A549 (cell line): Measurements from ENCODE around the gene SGSH. TPM values are rescaled to one million over a fixed set of nuclear protein-coding genes. Genes with fewer than 3 reads are reported as not detected.
A peak's percentile ranks its signal among the peaks of the same experiment; 100 is the strongest.

Experiments used
- BCL3 ChIP-seq: fragments of >200 bp; sonication (Bioruptor Twin); formaldehyde crosslinking; IDR thresholded peaks from 3 replicates; pipeline ENCODE4 v1.6.1; 2016
- BHLHE40 ChIP-seq: IDR thresholded peaks from 2 replicates; pipeline ENCODE4 v1.6.1; 2012; ENCODE audit warnings: low read depth, low read length, inconsistent platforms
- CBX2 ChIP-seq: fragments of 200-600 bp; sonication (generic); IDR thresholded peaks from 2 replicates; pipeline ENCODE4 v1.6.1; 2016; ENCODE audit warnings: low read depth, mild to moderate bottlenecking, borderline replicate concordance
- CBX8 ChIP-seq: fragments of 200-600 bp; sonication (generic); IDR thresholded peaks from 2 replicates; pipeline ENCODE4 v1.6.1; 2016
- CHD2 ChIP-seq: fragments of 150-350 bp; IDR thresholded peaks from 2 replicates; pipeline ENCODE4 v1.6.1; 2014; ENCODE audit warnings: low read length; ENCODE audit not compliant: partially characterized antibody
- CHD4 ChIP-seq: fragments of 200-600 bp; sonication (generic); IDR thresholded peaks from 2 replicates; pipeline ENCODE4 v1.6.1; 2016; ENCODE audit warnings: antibody characterized with exemption, mild to moderate bottlenecking, borderline replicate concordance
- EHF ChIP-seq: fragments of 250-450 bp; sonication (Bioruptor Pico); IDR thresholded peaks from 2 replicates; pipeline ENCODE4 v1.5.0; 2020; ENCODE audit warnings: mild to moderate bottlenecking
- ESRRA ChIP-seq: fragments of 150-350 bp; IDR thresholded peaks from 2 replicates; pipeline ENCODE4 v1.6.1; 2014; ENCODE audit warnings: mild to moderate bottlenecking, low read length, borderline replicate concordance
- FOSL2 ChIP-seq, 2 experiments: fragments of 450-650 bp in 1 of 2; fragments of >200 bp in 1 of 2; sonication (Bioruptor Twin) in 1 of 2; formaldehyde crosslinking; IDR thresholded peaks; 2 replicates each; pipeline versions ENCODE4 v1.5.0 to v1.6.1; 2016 to 2020; ENCODE audit warnings: mild to moderate bottlenecking in 1 of 2, moderate library complexity in 1 of 2
- FOXS1 ChIP-seq: fragments of 250-450 bp; sonication (Bioruptor Pico); IDR thresholded peaks from 2 replicates; pipeline ENCODE4 v1.5.0; 2020; ENCODE audit warnings: mild to moderate bottlenecking, moderate library complexity
- HEYL ChIP-seq: fragments of 250-450 bp; sonication (Bioruptor Pico); IDR thresholded peaks from 2 replicates; pipeline ENCODE4 v1.8.0; 2021; ENCODE audit warnings: mild to moderate bottlenecking, moderate library complexity
- HOXA7 ChIP-seq: fragments of 250-450 bp; sonication (Bioruptor Pico); IDR thresholded peaks from 2 replicates; pipeline ENCODE4 v1.5.0; 2020; ENCODE audit warnings: mild to moderate bottlenecking, moderate library complexity
- HOXB13 ChIP-seq: fragments of 250-450 bp; sonication (Bioruptor Pico); IDR thresholded peaks from 2 replicates; pipeline ENCODE4 v1.5.0; 2020; ENCODE audit warnings: low read depth, mild to moderate bottlenecking, moderate library complexity
- HOXB5 ChIP-seq: fragments of 250-450 bp; sonication (Bioruptor Pico); IDR thresholded peaks from 2 replicates; pipeline ENCODE4 v1.5.0; 2020; ENCODE audit warnings: mild to moderate bottlenecking, moderate library complexity
- KDM1A ChIP-seq: fragments of 200-600 bp; sonication (generic); IDR thresholded peaks from 2 replicates; pipeline ENCODE4 v1.6.1; 2016; ENCODE audit warnings: low read depth, mild to moderate bottlenecking
- KDM5A ChIP-seq: fragments of 200-600 bp; sonication (generic); IDR thresholded peaks from 2 replicates; pipeline ENCODE4 v1.6.1; 2016; ENCODE audit warnings: antibody characterized with exemption, mild to moderate bottlenecking
- MAX ChIP-seq: IDR thresholded peaks from 2 replicates; pipeline ENCODE4 v1.6.1; 2012
- MYC ChIP-seq: IDR thresholded peaks from 2 replicates; pipeline ENCODE4 v1.6.1; 2012; ENCODE audit warnings: mild to moderate bottlenecking, inconsistent platforms, low read length, improper control_type of control experiment, borderline replicate concordance
- NFE2L2 ChIP-seq: fragments of 150-350 bp; conservative IDR thresholded peaks from 2 replicates; pipeline ENCODE4 v1.6.1; 2014; ENCODE audit warnings: low read length
- NR3C1 ChIP-seq: fragments of >200 bp; sonication (Bioruptor Twin); formaldehyde crosslinking; IDR thresholded peaks from 3 replicates; pipeline ENCODE4 v1.6.1; 2017
- POLR2AphosphoS2 ChIP-seq: conservative IDR thresholded peaks from 2 replicates; pipeline ENCODE4 v1.6.1; 2012; ENCODE audit warnings: low read length, improper control_type of control experiment, inconsistent platforms
- RCOR1 ChIP-seq: fragments of 150-350 bp; IDR thresholded peaks from 2 replicates; pipeline ENCODE4 v1.6.1; 2014; ENCODE audit warnings: antibody characterized with exemption, low read length, low read depth
- RFX5 ChIP-seq: fragments of 450-650 bp; IDR thresholded peaks from 2 replicates; pipeline ENCODE4 v1.7.1; 2014; ENCODE audit warnings: antibody characterized with exemption, mild to moderate bottlenecking, moderate library complexity
- ZC3H11A ChIP-seq: fragments of 450-650 bp; IDR thresholded peaks from 2 replicates; pipeline ENCODE4 v1.6.1; 2014; ENCODE audit warnings: antibody characterized with exemption, mild to moderate bottlenecking
- polyA plus RNA-seq, 4 experiments: library from polyadenylated mRNA; depleted of rRNA in 3 of 4; stranded (reverse); fragments of >200 nt; fragmentation: RNase III in 1 of 4; extraction: RNeasy Plus Mini Kit Qiagen cat#74134 plus additional on column Dnase treatment in 1 of 4; gene quantifications; 2 replicates in 3 of 4; 3 replicates in 1 of 4; pipeline ENCODE4 v1.2.3, GENCODE V29; 2011 to 2017
- TF ChIP-seq, protein P1 (sequence below): IDR thresholded peaks from 2 replicates; pipeline ENCODE4 v1.6.1; 2012; ENCODE audit warnings: low read depth, borderline replicate concordance
- TF ChIP-seq, protein P2 (sequence below): fragments of 150-350 bp; IDR thresholded peaks from 2 replicates; pipeline ENCODE4 v1.6.1; 2014; ENCODE audit warnings: low read depth, mild to moderate bottlenecking, low read length
- TF ChIP-seq, protein P3 (sequence below): fragments of 450-650 bp; IDR thresholded peaks from 2 replicates; pipeline ENCODE4 v1.6.1; 2014; ENCODE audit warnings: antibody characterized with exemption
- TF ChIP-seq, protein P4 (sequence below): fragments of 250-450 bp; sonication (Bioruptor Pico); IDR thresholded peaks from 2 replicates; pipeline ENCODE4 v1.5.0; 2021; ENCODE audit warnings: mild to moderate bottlenecking, moderate library complexity, borderline replicate concordance
- TF ChIP-seq, protein P5 (sequence below): fragments of >200 bp; sonication (Bioruptor Twin); formaldehyde crosslinking; IDR thresholded peaks from 3 replicates; pipeline ENCODE4 v1.5.1; 2016

Gene SGSH
- polyA plus RNA-seq, 2 of the 4 experiments (the other 2 are of a cell fraction) = 14.5 to 24.7 TPM

DNA sequence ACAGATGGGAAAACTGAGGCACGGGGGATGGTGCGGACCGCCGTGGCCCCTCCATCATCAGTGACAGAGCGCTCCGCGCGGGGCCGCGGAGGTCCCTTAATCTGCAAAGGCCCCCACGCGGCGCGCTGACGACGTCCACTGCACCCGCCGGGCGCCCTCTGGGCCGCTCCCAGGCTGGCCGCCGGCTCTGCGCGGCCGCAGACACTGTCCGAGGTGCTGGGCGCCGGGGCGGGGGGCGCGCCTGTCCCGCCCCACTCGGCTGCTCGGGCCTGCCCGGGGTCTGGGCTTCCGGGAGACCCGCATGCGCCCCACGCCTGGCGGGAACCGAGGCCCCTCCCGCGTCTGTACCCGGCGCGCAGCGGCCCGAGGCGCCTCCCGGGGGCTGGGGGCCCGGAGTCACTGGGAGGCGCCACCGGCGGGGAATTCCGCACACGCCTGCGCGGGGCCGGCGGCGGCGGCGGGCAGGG, 40.0 kb upstream of the SGSH start (continued):
- no peak for TF ChIP-seq KDM1A
- TF ChIP-seq HEYL = peak; percentile 66
- TF ChIP-seq, protein P1, sequence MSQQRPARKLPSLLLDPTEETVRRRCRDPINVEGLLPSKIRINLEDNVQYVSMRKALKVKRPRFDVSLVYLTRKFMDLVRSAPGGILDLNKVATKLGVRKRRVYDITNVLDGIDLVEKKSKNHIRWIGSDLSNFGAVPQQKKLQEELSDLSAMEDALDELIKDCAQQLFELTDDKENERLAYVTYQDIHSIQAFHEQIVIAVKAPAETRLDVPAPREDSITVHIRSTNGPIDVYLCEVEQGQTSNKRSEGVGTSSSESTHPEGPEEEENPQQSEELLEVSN = peak; percentile 92
- no peak for TF ChIP-seq CHD2
- TF ChIP-seq MYC = peak; percentile 73; the same call in 1 of the 2 replicates
- TF ChIP-seq RCOR1 = no peak
- TF ChIP-seq HOXA7 (CRISPR knock-in tag) = no peak; the same call in 1 of the 2 replicates
- TF ChIP-seq CBX8 = no peak
- peak; percentile 96 for TF ChIP-seq HOXB5 (CRISPR knock-in tag)
- TF ChIP-seq, protein P2, sequence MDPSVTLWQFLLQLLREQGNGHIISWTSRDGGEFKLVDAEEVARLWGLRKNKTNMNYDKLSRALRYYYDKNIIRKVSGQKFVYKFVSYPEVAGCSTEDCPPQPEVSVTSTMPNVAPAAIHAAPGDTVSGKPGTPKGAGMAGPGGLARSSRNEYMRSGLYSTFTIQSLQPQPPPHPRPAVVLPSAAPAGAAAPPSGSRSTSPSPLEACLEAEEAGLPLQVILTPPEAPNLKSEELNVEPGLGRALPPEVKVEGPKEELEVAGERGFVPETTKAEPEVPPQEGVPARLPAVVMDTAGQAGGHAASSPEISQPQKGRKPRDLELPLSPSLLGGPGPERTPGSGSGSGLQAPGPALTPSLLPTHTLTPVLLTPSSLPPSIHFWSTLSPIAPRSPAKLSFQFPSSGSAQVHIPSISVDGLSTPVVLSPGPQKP = no peak
- TF ChIP-seq POLR2AphosphoS2 = no peak
- TF ChIP-seq KDM5A = no peak
- TF ChIP-seq ESRRA = no peak
- TF ChIP-seq HOXB13 (CRISPR knock-in tag) = peak; percentile 95
- peak; percentile 91; the same call in 1 of the 2 replicates for TF ChIP-seq FOXS1 (CRISPR knock-in tag)
- TF ChIP-seq, protein P3, sequence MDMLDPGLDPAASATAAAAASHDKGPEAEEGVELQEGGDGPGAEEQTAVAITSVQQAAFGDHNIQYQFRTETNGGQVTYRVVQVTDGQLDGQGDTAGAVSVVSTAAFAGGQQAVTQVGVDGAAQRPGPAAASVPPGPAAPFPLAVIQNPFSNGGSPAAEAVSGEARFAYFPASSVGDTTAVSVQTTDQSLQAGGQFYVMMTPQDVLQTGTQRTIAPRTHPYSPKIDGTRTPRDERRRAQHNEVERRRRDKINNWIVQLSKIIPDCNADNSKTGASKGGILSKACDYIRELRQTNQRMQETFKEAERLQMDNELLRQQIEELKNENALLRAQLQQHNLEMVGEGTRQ = no peak
- TF ChIP-seq BHLHE40 = no peak
- TF ChIP-seq FOSL2 (IDR thresholded peaks at IDR 0.05) = no peak
- TF ChIP-seq FOSL2 (CRISPR knock-in tag; IDR thresholded peaks at IDR 0.05) = no peak
- TF ChIP-seq CHD4 = no peak
- TF ChIP-seq RFX5 = no peak
- peak; percentile 68; the same call in 2 of the 3 replicates for TF ChIP-seq BCL3
- TF ChIP-seq, protein P4, sequence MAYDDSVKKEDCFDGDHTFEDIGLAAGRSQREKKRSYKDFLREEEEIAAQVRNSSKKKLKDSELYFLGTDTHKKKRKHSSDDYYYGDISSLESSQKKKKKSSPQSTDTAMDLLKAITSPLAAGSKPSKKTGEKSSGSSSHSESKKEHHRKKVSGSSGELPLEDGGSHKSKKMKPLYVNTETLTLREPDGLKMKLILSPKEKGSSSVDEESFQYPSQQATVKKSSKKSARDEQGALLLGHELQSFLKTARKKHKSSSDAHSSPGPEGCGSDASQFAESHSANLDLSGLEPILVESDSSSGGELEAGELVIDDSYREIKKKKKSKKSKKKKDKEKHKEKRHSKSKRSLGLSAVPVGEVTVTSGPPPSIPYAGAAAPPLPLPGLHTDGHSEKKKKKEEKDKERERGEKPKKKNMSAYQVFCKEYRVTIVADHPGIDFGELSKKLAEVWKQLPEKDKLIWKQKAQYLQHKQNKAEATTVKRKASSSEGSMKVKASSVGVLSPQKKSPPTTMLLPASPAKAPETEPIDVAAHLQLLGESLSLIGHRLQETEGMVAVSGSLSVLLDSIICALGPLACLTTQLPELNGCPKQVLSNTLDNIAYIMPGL (CRISPR knock-in tag) = no peak
- no peak for TF ChIP-seq NR3C1
- TF ChIP-seq NFE2L2 = no peak
- TF ChIP-seq EHF (CRISPR knock-in tag) = peak; percentile 93
- TF ChIP-seq MAX = peak; percentile 84; the same call in 1 of the 2 replicates
- no peak for TF ChIP-seq CBX2
- TF ChIP-seq, protein P5, sequence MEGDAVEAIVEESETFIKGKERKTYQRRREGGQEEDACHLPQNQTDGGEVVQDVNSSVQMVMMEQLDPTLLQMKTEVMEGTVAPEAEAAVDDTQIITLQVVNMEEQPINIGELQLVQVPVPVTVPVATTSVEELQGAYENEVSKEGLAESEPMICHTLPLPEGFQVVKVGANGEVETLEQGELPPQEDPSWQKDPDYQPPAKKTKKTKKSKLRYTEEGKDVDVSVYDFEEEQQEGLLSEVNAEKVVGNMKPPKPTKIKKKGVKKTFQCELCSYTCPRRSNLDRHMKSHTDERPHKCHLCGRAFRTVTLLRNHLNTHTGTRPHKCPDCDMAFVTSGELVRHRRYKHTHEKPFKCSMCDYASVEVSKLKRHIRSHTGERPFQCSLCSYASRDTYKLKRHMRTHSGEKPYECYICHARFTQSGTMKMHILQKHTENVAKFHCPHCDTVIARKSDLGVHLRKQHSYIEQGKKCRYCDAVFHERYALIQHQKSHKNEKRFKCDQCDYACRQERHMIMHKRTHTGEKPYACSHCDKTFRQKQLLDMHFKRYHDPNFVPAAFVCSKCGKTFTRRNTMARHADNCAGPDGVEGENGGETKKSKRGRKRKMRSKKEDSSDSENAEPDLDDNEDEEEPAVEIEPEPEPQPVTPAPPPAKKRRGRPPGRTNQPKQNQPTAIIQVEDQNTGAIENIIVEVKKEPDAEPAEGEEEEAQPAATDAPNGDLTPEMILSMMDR = 0 out of 3 replicates have a peak, but pooled peaks have one; percentile 6
- no peak for TF ChIP-seq ZC3H11A
